ENCODE results near the gene TECPR2.
A peak's percentile ranks its signal among the peaks of the same experiment; 100 is the strongest.

DNA sequence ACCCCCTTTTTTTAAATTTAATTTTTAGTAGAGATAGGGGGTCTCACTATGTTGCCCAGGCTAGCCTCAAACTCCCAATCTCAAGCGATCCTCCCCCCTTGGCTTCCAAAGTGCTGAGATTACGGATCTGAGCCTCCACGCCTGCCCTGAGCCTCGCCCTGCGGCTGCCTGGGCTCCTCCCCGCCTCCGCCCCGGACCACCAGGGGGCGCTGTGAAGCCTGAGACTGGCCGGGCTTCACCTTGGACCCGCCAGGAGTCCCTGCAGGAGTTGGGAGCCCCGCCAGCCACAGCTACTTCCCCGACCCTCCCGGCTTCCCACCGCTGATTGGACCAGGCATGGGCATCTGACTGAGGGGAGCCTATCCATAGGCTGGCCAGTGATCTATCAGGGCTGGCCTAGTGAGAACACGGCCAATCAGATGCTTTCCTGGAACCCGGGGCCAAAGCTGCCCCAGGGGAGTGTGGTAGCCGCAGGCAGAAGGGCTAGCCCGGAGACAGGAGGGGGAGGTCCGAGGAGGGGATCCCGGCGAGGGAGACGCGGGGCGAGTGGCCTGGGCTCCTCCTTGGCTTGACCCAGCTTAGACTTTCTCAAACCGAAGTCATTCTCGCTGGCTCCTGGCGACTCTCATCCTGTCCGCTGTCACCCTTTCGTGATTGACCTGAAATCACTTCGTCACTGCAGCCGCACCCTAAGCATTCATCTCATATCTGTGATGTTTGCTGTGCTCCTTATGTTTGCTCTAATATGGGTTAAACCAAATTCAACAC is 161.9 kb downstream of the TECPR2 start:
- no peak for TF ChIP-seq EZH2phosphoT487 (IDR thresholded peaks at IDR 0.05)
- TF ChIP-seq, protein P1, sequence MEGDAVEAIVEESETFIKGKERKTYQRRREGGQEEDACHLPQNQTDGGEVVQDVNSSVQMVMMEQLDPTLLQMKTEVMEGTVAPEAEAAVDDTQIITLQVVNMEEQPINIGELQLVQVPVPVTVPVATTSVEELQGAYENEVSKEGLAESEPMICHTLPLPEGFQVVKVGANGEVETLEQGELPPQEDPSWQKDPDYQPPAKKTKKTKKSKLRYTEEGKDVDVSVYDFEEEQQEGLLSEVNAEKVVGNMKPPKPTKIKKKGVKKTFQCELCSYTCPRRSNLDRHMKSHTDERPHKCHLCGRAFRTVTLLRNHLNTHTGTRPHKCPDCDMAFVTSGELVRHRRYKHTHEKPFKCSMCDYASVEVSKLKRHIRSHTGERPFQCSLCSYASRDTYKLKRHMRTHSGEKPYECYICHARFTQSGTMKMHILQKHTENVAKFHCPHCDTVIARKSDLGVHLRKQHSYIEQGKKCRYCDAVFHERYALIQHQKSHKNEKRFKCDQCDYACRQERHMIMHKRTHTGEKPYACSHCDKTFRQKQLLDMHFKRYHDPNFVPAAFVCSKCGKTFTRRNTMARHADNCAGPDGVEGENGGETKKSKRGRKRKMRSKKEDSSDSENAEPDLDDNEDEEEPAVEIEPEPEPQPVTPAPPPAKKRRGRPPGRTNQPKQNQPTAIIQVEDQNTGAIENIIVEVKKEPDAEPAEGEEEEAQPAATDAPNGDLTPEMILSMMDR (IDR thresholded peaks at IDR 0.05) = peak; percentile 97

All from neural progenitor cell (in vitro differentiated cells).